Effector memory CD8-positive, alpha-beta T cell (primary cell): ENCODE data around the gene KCNH5.

Source experiments
- ATAC-seq: fragments of 150-1000 bp; cut with Tn5 transposase; replicated peaks from 2 replicates; pipeline ENCODE4 v1.10.0; 2021; ENCODE audit warnings: mild to moderate bottlenecking, moderate library complexity
- DNase-seq, 3 experiments: peaks; one replicate each; pipeline ENCODE4 v3.0.0; 2021
- H3K27ac Mint-ChIP-seq, 2 donors: one replicate each; pipeline ENCODE4 v1.8.0; 2022; ENCODE audit warnings: mild to moderate bottlenecking in 2 of 2, mixed read lengths in 2 of 2, moderate library complexity in 2 of 2
- H3K27me3 Mint-ChIP-seq, 2 donors: one replicate each; pipeline ENCODE4 v1.8.0; 2022; ENCODE audit warnings: mixed read lengths in 2 of 2
- H3K36me3 Mint-ChIP-seq: one replicate; pipeline ENCODE4 v1.8.0; 2022; ENCODE audit warnings: mild to moderate bottlenecking, moderate library complexity, mixed read lengths; ENCODE audit not compliant: insufficient read depth
- H3K4me1 Mint-ChIP-seq, 2 donors: one replicate each; pipeline ENCODE4 v1.8.0; 2022; ENCODE audit warnings: low read depth in 2 of 2, mixed read lengths in 2 of 2
- H3K4me3 Mint-ChIP-seq, 2 donors: one replicate each; pipeline ENCODE4 v1.8.0; 2022; ENCODE audit warnings: mild to moderate bottlenecking in 2 of 2, mixed read lengths in 2 of 2, moderate library complexity in 2 of 2
- H3K9me3 Mint-ChIP-seq, 2 donors: one replicate each; pipeline ENCODE4 v1.8.0; 2022; ENCODE audit warnings: mixed read lengths in 2 of 2

The KCNH5 gene

GRCh38 chr14:62743118-62743517, 302.1 kb downstream of the KCNH5 start:
- ATAC-seq = no peak
- Mint-ChIP-seq H3K27ac (no peak overlapping the region), H3K9me3 (peaks cover 0 to 2% of the 10 kb centered on the region in 2 donors)

GRCh38 chr14:62739647-62740046, 305.6 kb downstream of the KCNH5 start:
- H3K36me3 Mint-ChIP-seq = no peaks in the 10 kb centered on the region
- no peaks in the 10 kb centered on the region for H3K27me3 Mint-ChIP-seq
- H3K4me3 Mint-ChIP-seq = no peak overlapping the region
- peaks cover 8 to 10% of the 10 kb centered on the region in 2 donors for H3K9me3 Mint-ChIP-seq
- DNase-seq (no peak), ATAC-seq (no peak)
- no peak overlapping the region for H3K27ac Mint-ChIP-seq
- no peaks in the 10 kb centered on the region for H3K4me1 Mint-ChIP-seq

More at GRCh38 chr14:62743118-62743517, 302.1 kb downstream of the KCNH5 start:
- H3K4me3 Mint-ChIP-seq = no peak overlapping the region
- H3K27me3 Mint-ChIP-seq = no peaks in the 10 kb centered on the region
- DNase-seq = no peak
- no peaks in the 10 kb centered on the region for H3K4me1 Mint-ChIP-seq
- H3K36me3 Mint-ChIP-seq = no peaks in the 10 kb centered on the region

GRCh38 chr14:62736048-62737043, 308.9 kb downstream of the KCNH5 start:
- Mint-ChIP-seq H3K36me3 (no peaks in the 10 kb centered on the region), H3K4me3 (no peak overlapping the region), H3K4me1 (no peaks in the 10 kb centered on the region), H3K27ac (no peak overlapping the region), H3K9me3 (peaks cover 8 to 10% of the 10 kb centered on the region in 2 donors), H3K27me3 (no peaks in the 10 kb centered on the region)
- DNase-seq = no peak
- no peak for ATAC-seq

GRCh38 chr14:62734831-62735230, 310.4 kb downstream of the KCNH5 start:
- no peaks in the 10 kb centered on the region for H3K36me3 Mint-ChIP-seq
- no peaks in the 10 kb centered on the region for H3K27me3 Mint-ChIP-seq
- H3K4me3 Mint-ChIP-seq = no peak overlapping the region
- H3K9me3 Mint-ChIP-seq = peaks cover 8 to 10% of the 10 kb centered on the region in 2 donors
- H3K4me1 Mint-ChIP-seq = no peaks in the 10 kb centered on the region
- ATAC-seq (no peak), DNase-seq (no peak)
- H3K27ac Mint-ChIP-seq = no peak overlapping the region

- DNase-seq = no peak
- no peaks in the 10 kb centered on the region for H3K36me3 Mint-ChIP-seq
- no peak overlapping the region for H3K27ac Mint-ChIP-seq
- H3K4me1 Mint-ChIP-seq = no peaks in the 10 kb centered on the region
- H3K9me3 Mint-ChIP-seq = peaks cover 10% of the 10 kb centered on the region in 2 donors
- no peaks in the 10 kb centered on the region for H3K27me3 Mint-ChIP-seq
- no peak for ATAC-seq
- no peak overlapping the region for H3K4me3 Mint-ChIP-seq
Observed at GRCh38 chr14:62722406-62722805, 322.9 kb downstream of the KCNH5 start.

- DNase-seq = no peak
- H3K27me3 Mint-ChIP-seq = no peaks in the 10 kb centered on the region
- no peak overlapping the region for H3K4me3 Mint-ChIP-seq
- no peaks in the 10 kb centered on the region for H3K36me3 Mint-ChIP-seq
- H3K27ac Mint-ChIP-seq = no peak overlapping the region
- H3K4me1 Mint-ChIP-seq = no peaks in the 10 kb centered on the region
- peaks cover 4 to 10% of the 10 kb centered on the region in 2 donors for H3K9me3 Mint-ChIP-seq
- ATAC-seq = no peak
Observed at GRCh38 chr14:62718629-62719028, 326.6 kb downstream of the KCNH5 start.

- ATAC-seq = no peak
- Mint-ChIP-seq H3K36me3 (no peaks in the 10 kb centered on the region), H3K9me3 (no peaks in the 10 kb centered on the region), H3K4me3 (no peak overlapping the region), H3K27me3 (no peaks in the 10 kb centered on the region), H3K27ac (no peak overlapping the region), H3K4me1 (no peaks in the 10 kb centered on the region)
- DNase-seq = no peak
Observed at GRCh38 chr14:62711351-62712023, 333.8 kb downstream of the KCNH5 start.

- Mint-ChIP-seq H3K27me3 (no peaks in the 10 kb centered on the region), H3K27ac (no peak overlapping the region), H3K9me3 (no peaks in the 10 kb centered on the region), H3K36me3 (no peaks in the 10 kb centered on the region), H3K4me1 (no peaks in the 10 kb centered on the region), H3K4me3 (no peak overlapping the region)
- ATAC-seq (no peak), DNase-seq (no peak)
Observed at GRCh38 chr14:62710811-62711210, 334.4 kb downstream of the KCNH5 start.

- DNase-seq (no peak), ATAC-seq (no peak)
- no peak overlapping the region for H3K4me3 Mint-ChIP-seq
- no peaks in the 10 kb centered on the region for H3K9me3 Mint-ChIP-seq
- H3K27me3 Mint-ChIP-seq = no peaks in the 10 kb centered on the region
- H3K36me3 Mint-ChIP-seq = no peaks in the 10 kb centered on the region
- no peaks in the 10 kb centered on the region for H3K4me1 Mint-ChIP-seq
- H3K27ac Mint-ChIP-seq = no peak overlapping the region
Observed at GRCh38 chr14:62709773-62710172, 335.5 kb downstream of the KCNH5 start.

GRCh38 chr14:62706217-62706616, 339.0 kb downstream of the KCNH5 start:
- Mint-ChIP-seq H3K27ac (no peak overlapping the region), H3K4me3 (no peak overlapping the region), H3K9me3 (no peaks in the 10 kb centered on the region), H3K27me3 (no peaks in the 10 kb centered on the region), H3K36me3 (no peaks in the 10 kb centered on the region), H3K4me1 (no peaks in the 10 kb centered on the region)
- DNase-seq = no peak
- ATAC-seq = no peak

GRCh38 chr14:62697461-62697860, 347.8 kb downstream of the KCNH5 start:
- Mint-ChIP-seq H3K27ac (no peak overlapping the region), H3K27me3 (no peaks in the 10 kb centered on the region), H3K9me3 (peaks cover 5 to 11% of the 10 kb centered on the region in 2 donors), H3K36me3 (no peaks in the 10 kb centered on the region), H3K4me1 (no peaks in the 10 kb centered on the region), H3K4me3 (no peak overlapping the region)
- no peak for ATAC-seq
- DNase-seq = no peak

GRCh38 chr14:62696929-62697328, 348.3 kb downstream of the KCNH5 start:
- no peak for ATAC-seq
- peaks cover 5 to 15% of the 10 kb centered on the region in 2 donors for H3K9me3 Mint-ChIP-seq
- H3K4me3 Mint-ChIP-seq = no peak overlapping the region

GRCh38 chr14:62696331-62696924, 348.8 kb downstream of the KCNH5 start:
- Mint-ChIP-seq H3K4me3 (no peak overlapping the region), H3K27me3 (no peaks in the 10 kb centered on the region), H3K36me3 (no peaks in the 10 kb centered on the region), H3K27ac (no peak overlapping the region), H3K9me3 (peaks cover 7 to 16% of the 10 kb centered on the region in 2 donors), H3K4me1 (no peaks in the 10 kb centered on the region)
- ATAC-seq (no peak), DNase-seq (no peak)

More at GRCh38 chr14:62696929-62697328, 348.3 kb downstream of the KCNH5 start:
- no peak for DNase-seq
- H3K4me1 Mint-ChIP-seq = no peaks in the 10 kb centered on the region
- H3K36me3 Mint-ChIP-seq = no peaks in the 10 kb centered on the region
- no peak overlapping the region for H3K27ac Mint-ChIP-seq
- H3K27me3 Mint-ChIP-seq = no peaks in the 10 kb centered on the region
